Neural cell (in vitro differentiated cells): ENCODE data around the gene SCAANT1. TPM values are rescaled to one million over a fixed set of nuclear protein-coding genes. Genes with fewer than 3 reads are reported as not detected.
A peak's percentile ranks its signal among the peaks of the same experiment; 100 is the strongest.

Experiments
- H2AFZ ChIP-seq: fragments of 200-600, 300-800 bp; sonication (generic), shearing (Covaris generic); 2 replicates; pipeline ENCODE4 v1.6.0; 2014; ENCODE audit warnings: low read depth, mild to moderate bottlenecking, antibody characterized with exemption, low read length, moderate library complexity
- H3F3A ChIP-seq: fragments of 200-600 bp; shearing (Covaris generic); 2 replicates; pipeline ENCODE4 v1.6.1; 2016; ENCODE audit warnings: mild to moderate bottlenecking, moderate library complexity, mixed read lengths, antibody characterized with exemption, low read length; ENCODE audit not compliant: insufficient read depth, poor library complexity, severe bottlenecking
- H3K27ac ChIP-seq: fragments of 200-600, 300-800 bp; sonication (generic), shearing (Covaris generic); 2 replicates; pipeline ENCODE4 v1.5.1; 2014; ENCODE audit warnings: mild to moderate bottlenecking, low read length, moderate library complexity
- H3K27me3 ChIP-seq: fragments of 300-800, 200-600 bp; sonication (generic), shearing (Covaris generic); 2 replicates; pipeline ENCODE4 v1.6.0; 2014; ENCODE audit warnings: mild to moderate bottlenecking, low read depth, low read length, moderate library complexity; ENCODE audit not compliant: insufficient read depth
- H3K36me3 ChIP-seq: fragments of 300-800, 200-600 bp; sonication (generic), shearing (Covaris generic); 2 replicates; pipeline ENCODE4 v1.5.1; 2014; ENCODE audit warnings: mild to moderate bottlenecking, antibody characterized with exemption, low read length, moderate library complexity; ENCODE audit not compliant: insufficient read depth
- H3K4me2 ChIP-seq: fragments of 300-800, 200-600 bp; sonication (generic), shearing (Covaris generic); 2 replicates; pipeline ENCODE4 v1.6.0; 2014; ENCODE audit warnings: mild to moderate bottlenecking, low read length
- H3K4me3 ChIP-seq: fragments of 300-800, 200-600 bp; sonication (generic), shearing (Covaris generic); 2 replicates; pipeline ENCODE4 v1.5.1; 2014; ENCODE audit warnings: mild to moderate bottlenecking, low read length, moderate library complexity
- H3K79me2 ChIP-seq: fragments of 200-600 bp; shearing (Covaris generic); replicated peaks from 2 replicates; pipeline ENCODE4 v1.6.0; 2014; ENCODE audit warnings: mild to moderate bottlenecking, low read length, moderate library complexity; ENCODE audit not compliant: insufficient read depth
- H3K9ac ChIP-seq: fragments of 300-800, 200-600 bp; sonication (generic), shearing (Covaris generic); 2 replicates; pipeline ENCODE4 v1.6.1; 2016; ENCODE audit warnings: mild to moderate bottlenecking, low read length, mixed read lengths
- H3K9me2 ChIP-seq: fragments of 200-600 bp; shearing (Covaris generic); 2 replicates; pipeline ENCODE4 v1.6.1; 2016; ENCODE audit warnings: mild to moderate bottlenecking, low read length, mixed read lengths; ENCODE audit not compliant: insufficient read depth
- H3K9me3 ChIP-seq: fragments of 200-600, 300-800 bp; sonication (generic), shearing (Covaris generic); 2 replicates; pipeline ENCODE4 v1.6.1; 2016; ENCODE audit warnings: mild to moderate bottlenecking, mixed run types, low read length, moderate library complexity, mixed read lengths
- H4K20me1 ChIP-seq: fragments of 200-600 bp; shearing (Covaris generic); 2 replicates; pipeline ENCODE4 v1.6.1; 2016; ENCODE audit warnings: mild to moderate bottlenecking, mixed run types; ENCODE audit not compliant: insufficient read depth
- EP300 ChIP-seq: fragments of 450-650 bp; conservative IDR thresholded peaks from 2 replicates; pipeline ENCODE4 v1.6.1; 2014; ENCODE audit warnings: antibody characterized with exemption, mild to moderate bottlenecking, moderate library complexity; ENCODE audit not compliant: poor library complexity, severe bottlenecking
- EZH2 ChIP-seq: fragments of 200-600, 300-800 bp; shearing (Covaris generic), sonication (generic); IDR thresholded peaks from 2 replicates; pipeline ENCODE4 v1.6.1; 2014; ENCODE audit warnings: antibody characterized with exemption, low read length, borderline replicate concordance, mild to moderate bottlenecking; ENCODE audit not compliant: insufficient read depth, poor library complexity, severe bottlenecking
- MXI1 ChIP-seq: fragments of 450-650 bp; conservative IDR thresholded peaks from 2 replicates; pipeline ENCODE4 v1.6.1; 2014; ENCODE audit warnings: antibody characterized with exemption, mild to moderate bottlenecking; ENCODE audit not compliant: poor library complexity, severe bottlenecking
- POLR2AphosphoS5 ChIP-seq: IDR thresholded peaks from 2 replicates; pipeline ENCODE4 v1.6.1; 2012
- RAD21 ChIP-seq: fragments of 450-650 bp; conservative IDR thresholded peaks from 2 replicates; pipeline ENCODE4 v1.6.1; 2014; ENCODE audit warnings: antibody characterized with exemption, mild to moderate bottlenecking, moderate library complexity
- REST ChIP-seq: IDR thresholded peaks from 2 replicates; pipeline ENCODE4 v1.6.1; 2012; ENCODE audit warnings: borderline replicate concordance
- SMC3 ChIP-seq: fragments of 450-650 bp; conservative IDR thresholded peaks from 2 replicates; pipeline ENCODE4 v1.6.1; 2014; ENCODE audit warnings: antibody characterized with exemption, mild to moderate bottlenecking, moderate library complexity; ENCODE audit not compliant: poor library complexity
- TAF1 ChIP-seq: IDR thresholded peaks from 2 replicates; pipeline ENCODE4 v1.6.1; 2012; ENCODE audit warnings: low read depth
- polyA plus RNA-seq: library from polyadenylated mRNA; depleted of rRNA; stranded (reverse); fragments of >200 nt; gene quantifications from 2 replicates; pipeline ENCODE4 v1.2.3, GENCODE V29; 2014
- small RNA-seq, 3 experiments: library from RNA; depleted of rRNA; stranded (forward); fragments of <200 nt; gene quantifications; one replicate each; pipeline ENCODE3, GENCODE V24; 2012
- TF ChIP-seq, protein P1 (sequence below): fragments of 450-650 bp; IDR thresholded peaks from 2 replicates; pipeline ENCODE4 v1.5.1; 2014; ENCODE audit warnings: antibody characterized with exemption, mild to moderate bottlenecking, moderate library complexity; ENCODE audit not compliant: poor library complexity, severe bottlenecking

SCAANT1 gene
- polyA plus RNA-seq, 1 donor from 2014 or later = not detected

- Histone ChIP-seq H3K36me3 (no peaks in the 10 kb centered on the region), H3K27me3 (no peaks in the 10 kb centered on the region), H3K4me2 (peak overlapping the region; percentile 63), H2AFZ (peak overlapping the region; percentile 66), H3K9me3 (no peaks in the 10 kb centered on the region), H3F3A (no peaks in the 10 kb centered on the region), H4K20me1 (no peaks in the 10 kb centered on the region), H3K79me2 (peaks cover 20% of the 10 kb centered on the region), H3K4me3 (peak overlapping the region; percentile 76), H3K27ac (peak overlapping the region; percentile 74), H3K9ac (peak overlapping the region; percentile 90), H3K9me2 (no peaks in the 10 kb centered on the region)
- TF ChIP-seq SMC3 (no peak), POLR2AphosphoS5 (no peak), EP300 (no peak), REST (no peak), TAF1 (no peak), MXI1 (no peak), RAD21 (no peak), EZH2 (no peak)
- TF ChIP-seq, protein P1, sequence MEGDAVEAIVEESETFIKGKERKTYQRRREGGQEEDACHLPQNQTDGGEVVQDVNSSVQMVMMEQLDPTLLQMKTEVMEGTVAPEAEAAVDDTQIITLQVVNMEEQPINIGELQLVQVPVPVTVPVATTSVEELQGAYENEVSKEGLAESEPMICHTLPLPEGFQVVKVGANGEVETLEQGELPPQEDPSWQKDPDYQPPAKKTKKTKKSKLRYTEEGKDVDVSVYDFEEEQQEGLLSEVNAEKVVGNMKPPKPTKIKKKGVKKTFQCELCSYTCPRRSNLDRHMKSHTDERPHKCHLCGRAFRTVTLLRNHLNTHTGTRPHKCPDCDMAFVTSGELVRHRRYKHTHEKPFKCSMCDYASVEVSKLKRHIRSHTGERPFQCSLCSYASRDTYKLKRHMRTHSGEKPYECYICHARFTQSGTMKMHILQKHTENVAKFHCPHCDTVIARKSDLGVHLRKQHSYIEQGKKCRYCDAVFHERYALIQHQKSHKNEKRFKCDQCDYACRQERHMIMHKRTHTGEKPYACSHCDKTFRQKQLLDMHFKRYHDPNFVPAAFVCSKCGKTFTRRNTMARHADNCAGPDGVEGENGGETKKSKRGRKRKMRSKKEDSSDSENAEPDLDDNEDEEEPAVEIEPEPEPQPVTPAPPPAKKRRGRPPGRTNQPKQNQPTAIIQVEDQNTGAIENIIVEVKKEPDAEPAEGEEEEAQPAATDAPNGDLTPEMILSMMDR = no peak
These were observed 49.4 kb downstream of the SCAANT1 start for GRCh38 chr3:63862804-63863149.

Small RNAs within 50 kb of the gene (small RNA-seq; reads per million reads assigned to genes)
- gene SCAANT1 = 0 reads per million in 3 experiments

Other genes starting within 250 kb of the SCAANT1 start
- not detected in 2 replicates for gene C3orf49, start 93.1 kb downstream of the SCAANT1 start, polyA plus RNA-seq
- 78.3 and 80.9 TPM in 2 replicates for gene THOC7, start 48.6 kb downstream of the SCAANT1 start, polyA plus RNA-seq
- 6.7 and 8.2 TPM in 2 replicates for gene ATXN7, start 48.5 kb downstream of the SCAANT1 start, polyA plus RNA-seq
- 139 and 150 TPM in 2 replicates for gene PSMD6, start 111.1 kb upstream of the SCAANT1 start, polyA plus RNA-seq